Neural crest cell (in vitro differentiated cells): Measurements from ENCODE around the gene CADM1. TPM values are rescaled to one million over a fixed set of nuclear protein-coding genes. Genes with fewer than 3 reads are reported as not detected.

Source experiments
- DNase-seq: peaks from one replicate; pipeline ENCODE4 v3.0.0; 2021; ENCODE audit warnings: low read depth, mixed read lengths, low spot score
- H3K27ac Mint-ChIP-seq: one replicate; pipeline ENCODE4 v1.8.0; 2021; ENCODE audit warnings: mild to moderate bottlenecking, mixed read lengths; ENCODE audit not compliant: unreplicated experiment
- H3K27me3 Mint-ChIP-seq: 2 replicates; pipeline ENCODE4 v1.8.0; 2021; ENCODE audit warnings: low read depth, mild to moderate bottlenecking, mixed read lengths
- H3K36me3 Mint-ChIP-seq: 2 replicates; pipeline ENCODE4 v1.8.0; 2021; ENCODE audit warnings: low read depth, mild to moderate bottlenecking, mixed read lengths
- H3K4me1 Mint-ChIP-seq: 2 replicates; pipeline ENCODE4 v1.8.0; 2021; ENCODE audit warnings: mixed read lengths
- H3K4me3 Mint-ChIP-seq: one replicate; pipeline ENCODE4 v1.8.0; 2021; ENCODE audit warnings: mild to moderate bottlenecking, mixed read lengths
- H3K9me3 Mint-ChIP-seq: 2 replicates; pipeline ENCODE4 v1.8.0; 2021; ENCODE audit warnings: mixed read lengths
- total RNA-seq: library from RNA; stranded (reverse); gene quantifications from 2 replicates; pipeline ENCODE4 v1.2.1, GENCODE V29; 2021
- TF ChIP-seq, protein P1 (sequence below): fragments of 200-600 bp; sonication (generic); conservative IDR thresholded peaks from 2 replicates; pipeline ENCODE4 v1.5.0; 2021; ENCODE audit warnings: antibody characterized with exemption, mild to moderate bottlenecking

The CADM1 gene
- total RNA-seq, 1 donor from 2014 or later: 112 TPM

DNA sequence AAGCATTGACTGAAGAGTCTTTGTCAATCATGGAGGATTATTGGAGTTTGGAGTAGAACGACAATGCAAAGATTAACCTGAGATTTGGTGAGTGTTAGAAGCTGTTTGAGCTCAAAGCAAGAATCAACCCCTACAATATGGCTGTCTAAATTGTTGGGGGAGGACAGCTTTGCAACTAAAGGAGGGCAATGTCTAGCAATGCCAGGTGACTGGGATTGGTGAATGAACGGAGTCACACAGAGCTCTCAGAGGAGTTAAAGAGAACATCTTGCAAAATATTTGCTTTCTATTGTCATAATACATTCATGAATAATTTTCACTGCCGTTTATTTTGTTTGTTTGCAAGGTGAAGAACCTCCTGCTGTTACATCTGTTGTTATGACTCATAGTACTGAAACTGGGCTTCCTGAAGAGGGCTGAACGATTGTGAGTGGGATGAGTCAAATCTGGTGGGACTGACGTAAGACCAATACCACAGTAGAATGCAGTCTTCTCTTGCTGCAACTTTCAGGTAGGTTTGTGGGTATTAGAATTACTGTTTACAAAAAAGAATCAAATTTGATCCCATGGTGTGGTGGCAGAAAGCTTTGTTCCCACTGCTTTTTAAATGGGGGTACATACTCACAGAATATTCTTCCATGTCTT is 281.9 kb downstream of the CADM1 start:
- peaks cover 22% of the 10 kb centered on the region for H3K36me3 Mint-ChIP-seq
- no peak overlapping the region for H3K4me3 Mint-ChIP-seq
- no peak overlapping the region for H3K27ac Mint-ChIP-seq
- no peaks in the 10 kb centered on the region for H3K9me3 Mint-ChIP-seq
- no peaks in the 10 kb centered on the region for H3K27me3 Mint-ChIP-seq
- no peak for DNase-seq
- TF ChIP-seq, protein P1, sequence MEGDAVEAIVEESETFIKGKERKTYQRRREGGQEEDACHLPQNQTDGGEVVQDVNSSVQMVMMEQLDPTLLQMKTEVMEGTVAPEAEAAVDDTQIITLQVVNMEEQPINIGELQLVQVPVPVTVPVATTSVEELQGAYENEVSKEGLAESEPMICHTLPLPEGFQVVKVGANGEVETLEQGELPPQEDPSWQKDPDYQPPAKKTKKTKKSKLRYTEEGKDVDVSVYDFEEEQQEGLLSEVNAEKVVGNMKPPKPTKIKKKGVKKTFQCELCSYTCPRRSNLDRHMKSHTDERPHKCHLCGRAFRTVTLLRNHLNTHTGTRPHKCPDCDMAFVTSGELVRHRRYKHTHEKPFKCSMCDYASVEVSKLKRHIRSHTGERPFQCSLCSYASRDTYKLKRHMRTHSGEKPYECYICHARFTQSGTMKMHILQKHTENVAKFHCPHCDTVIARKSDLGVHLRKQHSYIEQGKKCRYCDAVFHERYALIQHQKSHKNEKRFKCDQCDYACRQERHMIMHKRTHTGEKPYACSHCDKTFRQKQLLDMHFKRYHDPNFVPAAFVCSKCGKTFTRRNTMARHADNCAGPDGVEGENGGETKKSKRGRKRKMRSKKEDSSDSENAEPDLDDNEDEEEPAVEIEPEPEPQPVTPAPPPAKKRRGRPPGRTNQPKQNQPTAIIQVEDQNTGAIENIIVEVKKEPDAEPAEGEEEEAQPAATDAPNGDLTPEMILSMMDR: no peak
- H3K4me1 Mint-ChIP-seq: peaks cover 20% of the 10 kb centered on the region

DNA sequence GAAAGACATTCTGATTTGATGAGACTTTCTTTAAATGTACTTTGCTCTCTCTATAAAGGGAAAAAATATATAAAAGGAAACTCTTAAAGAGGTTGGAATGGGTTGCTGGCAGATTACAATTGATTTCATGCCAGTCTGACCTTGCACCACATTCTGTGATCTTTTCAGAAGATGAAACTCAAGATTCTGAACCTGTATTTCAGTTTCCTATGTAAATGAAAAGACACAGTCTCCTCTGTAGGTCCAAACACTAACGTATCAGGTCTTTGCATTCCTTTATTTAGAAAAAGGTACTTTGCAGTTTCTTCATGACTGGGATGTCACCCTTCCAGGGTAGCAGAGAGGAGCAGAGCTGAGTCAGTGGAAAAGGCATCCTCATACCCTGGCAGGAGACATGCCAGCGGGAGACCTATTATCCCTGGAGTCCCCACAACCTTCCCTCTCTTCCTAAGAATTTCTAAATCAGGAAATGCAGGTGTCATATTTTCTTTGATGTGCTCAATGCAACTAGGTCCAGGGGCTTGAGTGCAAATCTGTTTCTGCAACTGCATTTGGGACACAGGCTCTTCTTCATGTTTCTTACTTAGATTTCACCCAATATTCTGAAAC is 282.6 kb downstream of the CADM1 start:
- Mint-ChIP-seq H3K36me3 (peaks cover 22% of the 10 kb centered on the region), H3K27me3 (no peaks in the 10 kb centered on the region), H3K9me3 (no peaks in the 10 kb centered on the region), H3K4me1 (peaks cover 18% of the 10 kb centered on the region), H3K27ac (no peak overlapping the region), H3K4me3 (no peak overlapping the region)
- no peak for DNase-seq
- TF ChIP-seq, protein P1: no peak

DNA sequence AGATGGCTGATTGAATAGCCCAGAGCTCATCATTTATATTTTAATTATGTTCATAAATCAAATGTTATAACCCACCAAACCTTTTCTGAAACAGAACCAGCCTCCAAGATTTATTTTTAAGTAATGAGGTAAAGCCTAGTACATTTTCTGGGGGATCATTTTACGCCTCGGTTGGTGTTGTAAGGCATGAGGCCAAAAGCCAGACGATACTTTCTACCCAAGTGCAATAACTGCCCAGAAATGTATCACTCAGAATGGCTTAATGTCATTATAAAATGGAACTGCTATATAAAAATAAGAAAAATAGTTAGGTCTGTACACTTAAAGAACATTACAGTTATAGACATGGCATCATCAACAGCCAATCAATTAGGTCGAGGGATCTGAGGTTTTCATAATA is 283.3 kb downstream of the CADM1 start:
- no peaks in the 10 kb centered on the region for H3K9me3 Mint-ChIP-seq
- DNase-seq: no peak
- no peak overlapping the region for H3K27ac Mint-ChIP-seq
- H3K36me3 Mint-ChIP-seq: peaks cover 22% of the 10 kb centered on the region
- TF ChIP-seq, protein P1: no peak
- H3K4me1 Mint-ChIP-seq: peaks cover 14% of the 10 kb centered on the region
- no peaks in the 10 kb centered on the region for H3K27me3 Mint-ChIP-seq
- H3K4me3 Mint-ChIP-seq: no peak overlapping the region

DNA sequence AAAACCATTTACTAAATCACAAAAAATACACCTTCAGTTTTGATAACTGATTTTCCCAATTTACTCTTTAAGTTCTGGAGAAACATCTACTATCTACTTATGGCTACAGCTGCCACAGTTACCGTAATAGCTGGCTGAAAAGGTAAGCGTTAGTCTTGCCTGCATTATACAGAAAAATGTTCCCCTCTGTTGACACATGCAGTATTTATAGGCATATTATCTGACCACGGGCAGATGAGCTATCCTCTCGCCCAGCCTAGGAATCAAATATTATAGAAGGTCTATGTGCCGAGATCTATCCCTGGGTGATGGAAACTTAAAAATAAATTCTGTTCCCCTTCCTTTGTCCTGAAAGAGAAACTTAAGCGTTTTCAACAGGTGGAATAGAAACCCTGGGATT is 283.8 kb downstream of the CADM1 start:
- H3K4me3 Mint-ChIP-seq: no peak overlapping the region
- H3K27me3 Mint-ChIP-seq: no peaks in the 10 kb centered on the region

DNA sequence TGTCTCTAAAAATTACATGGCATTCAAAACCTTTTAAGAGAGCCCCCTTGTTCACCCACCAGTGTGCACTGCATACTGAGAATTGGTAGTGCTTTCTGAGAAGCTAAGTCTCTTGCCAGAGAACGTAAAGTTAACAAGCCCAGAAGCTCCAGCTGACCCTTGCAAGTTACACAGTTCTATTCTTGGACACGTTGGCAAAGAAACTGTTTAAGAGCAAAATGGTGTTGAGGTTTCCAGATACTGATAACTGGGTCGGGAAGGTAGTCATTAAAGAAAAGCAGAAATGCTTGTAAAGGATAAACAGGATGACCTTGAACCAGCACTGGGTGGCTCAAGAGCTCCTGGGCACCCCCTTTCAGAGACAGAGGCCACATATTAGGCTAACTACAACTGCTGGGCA is 284.8 kb downstream of the CADM1 start:
- H3K4me3 Mint-ChIP-seq: no peak overlapping the region
- TF ChIP-seq, protein P1: no peak
- no peak overlapping the region for H3K27ac Mint-ChIP-seq
- H3K27me3 Mint-ChIP-seq: no peaks in the 10 kb centered on the region
- H3K9me3 Mint-ChIP-seq: no peaks in the 10 kb centered on the region
- H3K36me3 Mint-ChIP-seq: peaks cover 29% of the 10 kb centered on the region
- H3K4me1 Mint-ChIP-seq: peaks cover 10% of the 10 kb centered on the region
- no peak for DNase-seq

More for the DNA sequence above, 283.8 kb downstream of the CADM1 start:
- H3K36me3 Mint-ChIP-seq: peaks cover 24% of the 10 kb centered on the region
- TF ChIP-seq, protein P1: no peak
- DNase-seq: no peak
- no peaks in the 10 kb centered on the region for H3K9me3 Mint-ChIP-seq
- peaks cover 14% of the 10 kb centered on the region for H3K4me1 Mint-ChIP-seq
- no peak overlapping the region for H3K27ac Mint-ChIP-seq
